Measurements from ENCODE around the gene ATP11A. TPM values are rescaled to one million over a fixed set of nuclear protein-coding genes. Genes with fewer than 3 reads are reported as not detected.

Gene ATP11A
- total RNA-seq, 1 experiment from 2014 or later: 80.4 TPM

DNA sequence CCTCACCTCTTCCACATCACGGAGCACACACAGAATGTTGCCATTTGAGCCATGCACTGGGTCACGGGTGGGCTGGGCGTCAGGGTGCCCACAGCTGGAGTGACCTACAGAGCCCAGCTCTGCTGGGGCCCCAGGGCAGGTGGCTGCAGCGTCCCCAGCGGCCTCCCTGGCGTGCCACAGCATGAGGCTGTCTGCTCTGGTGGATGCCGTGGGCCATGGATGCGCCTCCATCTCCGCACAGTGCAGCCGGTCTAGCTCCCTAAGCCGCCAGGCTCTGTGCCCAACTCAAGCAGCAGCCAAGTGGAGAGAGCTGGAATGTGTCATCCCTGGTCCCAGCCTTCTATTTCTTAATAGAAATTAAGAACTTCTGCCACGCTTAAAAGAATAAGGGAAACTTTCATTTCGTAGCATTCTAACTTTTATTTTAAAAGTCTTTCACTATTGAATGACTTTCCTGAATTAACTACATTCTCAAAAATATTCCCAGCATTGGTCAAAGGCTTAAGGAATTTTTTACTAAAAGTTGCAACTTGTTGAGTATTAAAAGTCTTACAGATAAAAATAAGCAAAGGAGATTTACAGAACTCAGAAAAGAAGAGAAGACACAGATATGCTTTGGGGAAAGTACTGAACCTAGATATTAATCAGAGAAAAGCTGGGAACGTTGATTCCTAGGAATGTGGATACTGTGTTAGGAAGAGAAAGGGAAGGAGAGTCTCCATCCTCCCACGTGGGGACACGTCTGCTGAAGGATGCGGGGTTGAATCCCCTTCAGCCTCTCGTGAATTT is 59.3 kb downstream of the ATP11A start:
- Histone ChIP-seq H3K4me1 (ENCODE audit: control insufficient read depth in 1 of 2, insufficient read depth in 2 of 2, low read length in 2 of 2) (peaks cover 13 to 15% of the 10 kb centered on the region in 2 experiments), H3K9me3 (ENCODE audit: control insufficient read depth in 1 of 2, insufficient read depth in 1 of 2, low read depth in 1 of 2, low read length in 2 of 2) (no peaks in the 10 kb centered on the region), H4K20me1 (ENCODE audit: insufficient read depth) (no peaks in the 10 kb centered on the region), H3K27ac (ENCODE audit: low read depth, low read length) (no peak overlapping the region), H3K9me2 (ENCODE audit: insufficient read depth) (no peaks in the 10 kb centered on the region), H3K9ac (ENCODE audit: low read length) (no peak overlapping the region), H3K4me3 (replicated peaks in 1 of 2; ENCODE audit: low read depth in 1 of 2, low read length in 2 of 2) (no peak overlapping the region), H2AFZ (ENCODE audit: low read depth, low read length, poor library complexity, severe bottlenecking) (no peak overlapping the region), H3K27me3 (ENCODE audit: insufficient read depth, low read length) (no peaks in the 10 kb centered on the region), H3K4me2 (ENCODE audit: low read length) (no peak overlapping the region), H3K79me2 (ENCODE audit: insufficient read depth, low read length) (peaks cover 42% of the 10 kb centered on the region), H3K36me3 (ENCODE audit: control insufficient read depth in 1 of 2, insufficient read depth in 2 of 2, low read length in 2 of 2) (no peaks in the 10 kb centered on the region)
- no TSS peak for BruUV-seq (replicated peaks)
- intact Hi-C loops (cut with micrococcal nuclease): no loop called here
- POLR2A ChIA-PET: no interaction called here
- RAD21 ChIA-PET (ENCODE audit: low non-redundant PET in 1 of 2, low total read pairs in 2 of 2, uncharacterized antibody in 2 of 2, unreplicated experiment in 2 of 2): no interaction called here
- no peak for ATAC-seq
- no peak for TF ChIP-seq EGR1 (IDR thresholded peaks at IDR 0.05; ENCODE audit: low read depth)
- no peak for TF ChIP-seq CEBPB (IDR thresholded peaks at IDR 0.05; ENCODE audit: low read depth)
- no peak for TF ChIP-seq ZNF274 (IDR thresholded peaks at IDR 0.05; ENCODE audit: low read depth, low read length)
- no peak for TF ChIP-seq EZH2phosphoT487 (IDR thresholded peaks at IDR 0.05; ENCODE audit: borderline replicate concordance)
- no peak for TF ChIP-seq FOSL1 (IDR thresholded peaks at IDR 0.05; ENCODE audit: low read depth)
- CTCF ChIA-PET: no interaction called here
- no peak for DNase-seq (ENCODE audit: low read depth, low spot score)

DNA sequence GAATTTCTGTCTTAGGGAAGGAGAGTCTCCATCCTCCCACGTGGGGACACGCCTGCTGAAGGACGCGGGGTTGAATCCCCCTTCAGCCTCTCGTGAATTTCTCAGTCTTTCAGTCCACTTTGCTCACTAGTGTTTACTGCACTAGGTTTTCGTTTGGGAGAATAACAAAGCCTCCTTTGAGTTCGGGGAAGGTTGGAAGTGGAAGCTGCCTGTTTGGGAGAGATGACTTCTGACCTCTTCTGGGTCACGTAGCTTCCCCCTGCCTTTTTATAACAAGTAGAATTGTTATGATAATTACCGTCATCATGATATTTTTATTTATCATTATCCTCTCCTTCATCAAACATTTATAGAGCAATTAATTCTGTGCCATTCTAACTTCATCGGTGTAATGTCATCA is 60.7 kb downstream of the ATP11A start:
- no peak for ATAC-seq
- Histone ChIP-seq H4K20me1 (ENCODE audit: insufficient read depth) (no peaks in the 10 kb centered on the region), H3K9me3 (ENCODE audit: control insufficient read depth in 1 of 2, insufficient read depth in 1 of 2, low read depth in 1 of 2, low read length in 2 of 2) (no peaks in the 10 kb centered on the region), H3K9me2 (ENCODE audit: insufficient read depth) (no peaks in the 10 kb centered on the region), H2AFZ (ENCODE audit: low read depth, low read length, poor library complexity, severe bottlenecking) (no peak overlapping the region), H3K27me3 (ENCODE audit: insufficient read depth, low read length) (no peaks in the 10 kb centered on the region), H3K4me1 (ENCODE audit: control insufficient read depth in 1 of 2, insufficient read depth in 2 of 2, low read length in 2 of 2) (peaks cover 0 to 3% of the 10 kb centered on the region in 2 experiments; a peak in 2 of 4 replicates), H3K4me3 (replicated peaks in 1 of 2; ENCODE audit: low read depth in 1 of 2, low read length in 2 of 2) (no peak overlapping the region), H3K27ac (ENCODE audit: low read depth, low read length) (no peak overlapping the region), H3K4me2 (ENCODE audit: low read length) (no peak overlapping the region), H3K79me2 (ENCODE audit: insufficient read depth, low read length) (peaks cover 30% of the 10 kb centered on the region), H3K36me3 (ENCODE audit: control insufficient read depth in 1 of 2, insufficient read depth in 2 of 2, low read length in 2 of 2) (no peaks in the 10 kb centered on the region), H3K9ac (ENCODE audit: low read length) (no peak overlapping the region)
- POLR2A ChIA-PET: no interaction called here
- CTCF ChIA-PET: no interaction called here
- BruUV-seq (replicated peaks): no TSS peak
- no peak for DNase-seq (ENCODE audit: low read depth, low spot score)
- no peak for TF ChIP-seq SIN3A (IDR thresholded peaks at IDR 0.05; ENCODE audit: low read depth)
- no peak for TF ChIP-seq JUND (IDR thresholded peaks at IDR 0.05)
- TF ChIP-seq ELF1 (IDR thresholded peaks at IDR 0.05; ENCODE audit: borderline replicate concordance, low read depth): no peak
- no peak for TF ChIP-seq ZNF274 (IDR thresholded peaks at IDR 0.05; ENCODE audit: low read depth, low read length)
- TF ChIP-seq YY1 (IDR thresholded peaks at IDR 0.05; ENCODE audit: extremely low read depth, insufficient replicate concordance, low read depth, low read length): no peak
- TF ChIP-seq, protein P1, sequence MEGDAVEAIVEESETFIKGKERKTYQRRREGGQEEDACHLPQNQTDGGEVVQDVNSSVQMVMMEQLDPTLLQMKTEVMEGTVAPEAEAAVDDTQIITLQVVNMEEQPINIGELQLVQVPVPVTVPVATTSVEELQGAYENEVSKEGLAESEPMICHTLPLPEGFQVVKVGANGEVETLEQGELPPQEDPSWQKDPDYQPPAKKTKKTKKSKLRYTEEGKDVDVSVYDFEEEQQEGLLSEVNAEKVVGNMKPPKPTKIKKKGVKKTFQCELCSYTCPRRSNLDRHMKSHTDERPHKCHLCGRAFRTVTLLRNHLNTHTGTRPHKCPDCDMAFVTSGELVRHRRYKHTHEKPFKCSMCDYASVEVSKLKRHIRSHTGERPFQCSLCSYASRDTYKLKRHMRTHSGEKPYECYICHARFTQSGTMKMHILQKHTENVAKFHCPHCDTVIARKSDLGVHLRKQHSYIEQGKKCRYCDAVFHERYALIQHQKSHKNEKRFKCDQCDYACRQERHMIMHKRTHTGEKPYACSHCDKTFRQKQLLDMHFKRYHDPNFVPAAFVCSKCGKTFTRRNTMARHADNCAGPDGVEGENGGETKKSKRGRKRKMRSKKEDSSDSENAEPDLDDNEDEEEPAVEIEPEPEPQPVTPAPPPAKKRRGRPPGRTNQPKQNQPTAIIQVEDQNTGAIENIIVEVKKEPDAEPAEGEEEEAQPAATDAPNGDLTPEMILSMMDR (IDR thresholded peaks at IDR 0.05 in 2 of 3, conservative IDR thresholded peaks at IDR 0.05 in 1 of 3; ENCODE audit: borderline replicate concordance in 1 of 3, insufficient read depth in 1 of 3, low read depth in 2 of 3, low read length in 2 of 3): no peak
- TF ChIP-seq ZFX (IDR thresholded peaks at IDR 0.05): no peak
- intact Hi-C loops (cut with micrococcal nuclease): no loop called here
- RAD21 ChIA-PET (ENCODE audit: low non-redundant PET in 1 of 2, low total read pairs in 2 of 2, uncharacterized antibody in 2 of 2, unreplicated experiment in 2 of 2): no interaction called here

All from HCT116 (cell line).